Fibroblast of skin of scalp (primary cell): ENCODE data around the gene OSBP. TPM values are rescaled to one million over a fixed set of nuclear protein-coding genes. Genes with fewer than 3 reads are reported as not detected.

Source experiments
- DNase-seq: peaks from one replicate; pipeline ENCODE4 v3.0.0-alpha.2; 2013
- polyA plus RNA-seq, 2 experiments: library from polyadenylated mRNA; unstranded; fragments of 120-200 nt; gene quantifications; one replicate each; pipeline ENCODE4 v1.2.1, GENCODE V29; 2013; ENCODE audit not compliant: insufficient read length in 2 of 2

OSBP gene, protein sequence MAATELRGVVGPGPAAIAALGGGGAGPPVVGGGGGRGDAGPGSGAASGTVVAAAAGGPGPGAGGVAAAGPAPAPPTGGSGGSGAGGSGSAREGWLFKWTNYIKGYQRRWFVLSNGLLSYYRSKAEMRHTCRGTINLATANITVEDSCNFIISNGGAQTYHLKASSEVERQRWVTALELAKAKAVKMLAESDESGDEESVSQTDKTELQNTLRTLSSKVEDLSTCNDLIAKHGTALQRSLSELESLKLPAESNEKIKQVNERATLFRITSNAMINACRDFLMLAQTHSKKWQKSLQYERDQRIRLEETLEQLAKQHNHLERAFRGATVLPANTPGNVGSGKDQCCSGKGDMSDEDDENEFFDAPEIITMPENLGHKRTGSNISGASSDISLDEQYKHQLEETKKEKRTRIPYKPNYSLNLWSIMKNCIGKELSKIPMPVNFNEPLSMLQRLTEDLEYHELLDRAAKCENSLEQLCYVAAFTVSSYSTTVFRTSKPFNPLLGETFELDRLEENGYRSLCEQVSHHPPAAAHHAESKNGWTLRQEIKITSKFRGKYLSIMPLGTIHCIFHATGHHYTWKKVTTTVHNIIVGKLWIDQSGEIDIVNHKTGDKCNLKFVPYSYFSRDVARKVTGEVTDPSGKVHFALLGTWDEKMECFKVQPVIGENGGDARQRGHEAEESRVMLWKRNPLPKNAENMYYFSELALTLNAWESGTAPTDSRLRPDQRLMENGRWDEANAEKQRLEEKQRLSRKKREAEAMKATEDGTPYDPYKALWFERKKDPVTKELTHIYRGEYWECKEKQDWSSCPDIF
- polyA plus RNA-seq (2013, experiment 1 of 2; ENCODE audit: insufficient read length): 34.6 TPM
- polyA plus RNA-seq (2013, experiment 2 of 2; ENCODE audit: insufficient read length): 37.4 TPM

DNA sequence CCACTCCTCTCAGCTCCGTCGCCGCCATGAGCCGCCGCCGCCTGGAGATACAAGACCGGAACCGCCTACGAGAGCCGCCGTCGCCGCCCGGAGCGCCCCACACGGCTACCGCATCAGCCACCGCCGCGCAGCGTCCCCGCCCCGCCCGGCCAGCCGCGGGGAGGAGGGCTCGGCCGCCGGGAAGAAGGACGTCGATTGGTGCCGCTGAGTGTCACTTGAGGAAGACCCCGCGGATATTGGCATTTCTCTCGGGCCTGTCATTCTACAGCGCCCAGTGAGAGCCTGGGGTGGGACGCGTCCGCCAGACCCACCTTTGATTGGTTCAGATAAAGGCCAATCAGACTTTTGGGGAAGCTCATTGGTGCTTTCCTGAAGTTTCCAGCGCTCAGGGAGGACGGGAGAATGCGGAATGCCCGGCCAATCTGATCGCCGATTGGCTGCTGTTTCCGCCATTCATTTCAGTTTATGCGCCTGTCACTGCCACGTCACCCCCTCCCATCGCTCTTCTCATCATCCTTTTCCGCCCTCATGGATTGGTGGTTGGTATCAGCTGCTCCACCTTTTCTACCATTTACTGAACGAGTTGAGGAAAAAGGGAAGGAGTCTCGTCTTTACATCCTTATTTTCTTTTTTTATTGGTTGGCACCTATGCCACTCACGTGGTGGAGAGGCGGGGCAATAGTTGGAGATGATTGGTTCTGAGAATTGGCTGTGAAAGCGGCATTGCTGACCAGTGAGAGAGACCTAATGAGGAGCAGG is at the start of gene OSBP:
Gene OSBP (minus strand): TSS at position 138 of the 759 bp plus-strand sequence. CDS start 110 bp downstream, at position 28.
- DNase-seq: peak; percentile 100

DNA sequence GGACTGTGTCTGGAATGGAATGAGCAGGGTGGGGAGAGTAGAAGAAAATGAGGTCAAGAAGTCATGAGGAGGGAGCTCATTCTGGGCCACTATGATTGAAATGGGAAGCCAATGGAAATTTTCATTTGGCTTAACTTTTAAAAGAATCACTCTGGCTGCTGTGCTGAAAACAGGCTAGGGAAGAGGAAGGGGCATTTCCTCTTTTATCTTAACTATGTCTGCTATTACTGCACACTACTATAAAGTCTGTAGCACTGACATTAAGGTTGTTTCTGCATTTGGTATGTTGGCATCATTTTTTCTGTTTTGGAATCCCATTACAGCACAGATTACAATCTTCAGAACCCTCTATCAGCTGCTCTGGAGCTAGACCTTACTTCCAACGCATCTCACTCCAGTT is 45.0 kb upstream of the OSBP start:
- no peak for DNase-seq

DNA sequence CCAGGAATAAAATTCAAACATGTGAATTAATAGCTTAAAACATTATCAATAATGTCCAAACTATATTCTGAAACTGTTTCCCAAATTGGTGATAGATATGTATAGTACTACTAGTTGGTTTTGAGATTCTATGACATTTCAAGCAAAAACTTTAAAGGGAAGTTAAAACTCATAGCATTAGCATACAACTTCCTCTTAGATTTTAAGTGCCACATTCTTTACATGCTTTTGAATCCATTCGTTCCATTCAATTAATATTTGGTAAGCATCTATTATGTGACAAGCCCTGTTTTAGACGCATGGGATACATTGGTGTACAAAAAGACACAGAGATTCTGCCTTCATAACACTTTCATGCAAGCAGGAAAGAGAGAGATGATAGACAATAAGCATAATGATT is 44.4 kb upstream of the OSBP start:
- DNase-seq: no peak

DNA sequence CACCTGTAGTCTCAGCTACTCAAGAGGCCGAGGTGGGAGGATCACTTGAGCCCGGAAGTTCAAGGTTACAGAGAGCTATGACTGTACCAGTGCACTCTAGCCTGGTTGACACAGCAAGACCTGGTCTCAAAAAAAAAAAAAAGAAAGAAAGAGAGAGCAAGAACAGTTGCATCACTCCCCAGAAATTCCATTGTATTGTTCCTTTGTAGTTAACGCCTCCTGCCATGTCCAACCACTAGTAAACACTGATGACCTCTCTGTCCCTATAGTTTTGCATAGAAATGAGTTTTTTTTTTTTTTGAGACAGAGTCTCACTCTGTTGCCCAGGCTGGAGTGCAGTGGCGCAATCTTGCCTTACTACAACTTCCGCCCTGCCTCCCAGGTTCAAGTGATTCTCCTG is 42.5 kb upstream of the OSBP start:
- no peak for DNase-seq

DNA sequence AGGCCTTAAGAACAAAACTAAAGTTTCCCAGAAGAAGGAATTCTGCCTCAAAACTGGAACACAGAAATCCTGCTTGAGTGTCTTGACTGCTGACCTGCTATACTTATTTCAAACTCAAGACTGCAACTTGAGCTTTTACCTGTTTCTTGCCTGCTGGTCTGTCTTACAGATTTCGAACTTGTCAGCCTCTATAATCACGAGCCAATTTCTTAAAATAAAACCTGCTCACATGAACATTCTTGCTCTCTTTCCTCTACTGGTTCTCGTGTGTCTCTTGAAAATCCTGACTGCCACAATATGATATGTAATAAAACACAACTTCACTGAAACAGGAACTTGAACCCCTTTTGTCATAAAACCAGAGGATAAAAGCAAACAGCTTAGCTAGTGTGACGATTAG is 39.3 kb upstream of the OSBP start:
- DNase-seq: no peak

DNA sequence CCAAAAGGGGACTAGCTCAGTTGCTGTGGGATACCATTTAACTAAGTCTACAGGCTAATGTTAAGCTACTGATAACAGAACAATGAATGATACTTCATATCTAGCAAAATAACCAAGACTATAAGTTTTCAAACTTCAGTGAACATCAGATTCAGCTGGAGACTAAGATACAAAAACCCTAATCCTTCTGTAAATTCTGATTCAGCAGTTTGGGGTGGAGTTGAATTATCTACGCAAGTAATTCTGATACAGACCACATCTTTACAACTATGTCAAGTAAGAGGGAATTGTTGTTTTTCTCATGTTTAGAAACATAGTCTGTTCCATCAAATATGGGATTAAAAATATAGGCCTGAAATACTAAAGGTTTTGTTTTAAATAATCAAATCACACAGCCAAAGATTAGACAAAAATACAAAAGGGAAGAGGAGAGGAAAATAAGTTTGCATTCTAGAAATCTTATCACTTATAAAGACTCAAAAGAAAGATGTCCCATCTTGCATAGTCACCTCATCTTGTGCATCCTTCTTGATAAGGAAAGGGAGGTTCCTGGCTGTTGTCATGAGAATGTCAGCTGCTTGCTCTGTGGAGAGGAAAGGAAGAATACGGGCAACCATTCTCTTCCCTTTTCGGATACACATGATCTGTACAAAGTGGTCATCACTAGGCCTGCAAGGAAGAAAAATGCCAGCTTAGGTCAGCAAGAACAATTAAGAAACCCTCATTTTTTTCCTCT is 31.8 kb upstream of the OSBP start:
- no peak for DNase-seq

DNA sequence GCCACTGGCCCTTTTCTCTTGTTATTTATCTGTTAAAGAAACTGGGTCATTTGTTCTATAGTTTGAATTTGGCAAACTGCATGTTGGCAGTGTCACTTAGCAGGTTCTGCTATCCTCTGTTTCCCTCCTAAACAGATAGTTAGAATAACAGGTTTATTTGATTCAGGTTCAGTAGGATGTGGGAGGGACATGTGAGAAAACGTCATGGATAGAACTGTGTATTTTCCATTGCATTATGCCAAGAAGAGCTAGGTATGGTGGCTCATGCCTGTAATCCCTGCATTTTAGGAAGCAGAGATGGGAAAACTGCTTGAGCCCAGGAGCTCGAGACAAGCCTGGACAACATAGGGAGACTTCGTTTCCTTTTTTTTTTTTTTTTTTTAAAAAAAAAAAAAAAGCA is 29.0 kb upstream of the OSBP start:
- no peak for DNase-seq

DNA sequence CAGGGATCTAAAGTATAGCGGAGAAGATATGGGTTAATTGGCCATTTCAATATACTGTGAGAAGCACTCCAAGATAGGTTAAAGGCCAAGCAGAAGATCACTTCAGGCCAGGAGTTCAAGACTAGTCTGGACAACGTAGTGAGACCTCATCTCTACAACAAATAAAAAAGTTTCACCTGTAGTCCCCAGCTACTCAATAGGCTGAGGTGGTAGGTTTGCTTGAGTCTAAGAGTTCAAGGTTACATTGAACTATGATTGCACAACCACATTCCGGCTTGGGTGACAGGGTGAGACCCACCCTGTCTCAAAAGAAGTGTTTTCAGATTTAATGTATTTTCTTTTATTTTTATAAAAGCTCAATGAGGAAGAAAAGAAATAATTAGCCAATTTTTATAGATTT is 27.8 kb upstream of the OSBP start:
- DNase-seq: no peak

DNA sequence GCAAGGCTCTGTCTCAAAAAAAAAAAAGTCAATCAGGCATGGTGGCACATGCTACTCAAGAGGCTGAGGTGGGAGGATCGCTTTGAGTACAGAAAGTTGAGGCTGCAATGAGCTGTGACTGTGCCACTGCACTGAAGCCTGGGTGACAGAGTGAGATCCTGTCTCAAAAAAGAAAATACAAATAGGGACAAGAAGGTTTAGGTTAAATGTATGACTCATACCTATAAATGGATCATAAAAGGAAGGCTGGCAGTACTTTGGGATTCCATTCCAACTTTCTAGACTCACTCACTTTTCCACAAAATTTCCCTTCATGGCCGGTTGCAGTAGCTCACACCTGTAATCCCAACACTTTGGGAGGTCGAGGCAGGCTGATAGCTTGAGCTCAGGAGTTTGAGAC is 25.6 kb upstream of the OSBP start:
- DNase-seq: no peak

DNA sequence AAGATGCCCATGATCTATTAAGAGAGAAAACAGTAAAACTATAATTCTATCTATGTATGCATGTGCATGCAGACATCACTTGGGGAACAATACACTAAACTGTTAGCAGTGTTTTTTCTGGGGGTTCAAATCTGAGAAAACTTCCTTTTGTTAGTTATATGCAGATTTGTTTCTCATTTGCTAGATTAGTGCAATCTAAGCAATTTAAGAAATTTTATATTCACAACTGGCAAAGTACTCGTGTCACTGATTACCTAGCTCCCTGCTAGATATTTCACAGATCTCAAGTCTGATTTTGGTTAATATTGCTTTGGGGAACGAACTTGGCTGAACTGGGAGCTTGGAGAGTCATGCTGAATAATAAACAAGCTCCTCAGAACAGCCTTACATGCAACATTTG is 14.9 kb upstream of the OSBP start:
- DNase-seq: no peak

DNA sequence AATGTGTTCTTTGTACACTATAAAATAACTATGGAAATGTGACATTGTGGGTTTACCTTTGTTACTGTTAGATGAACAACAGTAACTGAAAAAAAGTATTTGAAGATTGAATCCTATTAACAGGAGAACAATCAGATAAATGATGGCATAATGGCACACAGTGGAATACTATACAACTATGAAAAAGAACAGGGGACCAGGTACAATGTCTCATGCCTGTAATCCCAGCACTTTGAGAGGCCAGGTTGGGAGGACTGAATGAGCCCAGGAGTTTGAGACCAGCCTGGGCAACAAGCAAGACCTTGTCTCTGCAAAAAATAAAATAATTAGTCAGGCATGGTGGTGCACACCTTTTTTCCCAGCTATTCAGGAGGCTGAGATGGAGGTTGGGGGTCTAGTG is 14.4 kb upstream of the OSBP start:
- DNase-seq: no peak

DNA sequence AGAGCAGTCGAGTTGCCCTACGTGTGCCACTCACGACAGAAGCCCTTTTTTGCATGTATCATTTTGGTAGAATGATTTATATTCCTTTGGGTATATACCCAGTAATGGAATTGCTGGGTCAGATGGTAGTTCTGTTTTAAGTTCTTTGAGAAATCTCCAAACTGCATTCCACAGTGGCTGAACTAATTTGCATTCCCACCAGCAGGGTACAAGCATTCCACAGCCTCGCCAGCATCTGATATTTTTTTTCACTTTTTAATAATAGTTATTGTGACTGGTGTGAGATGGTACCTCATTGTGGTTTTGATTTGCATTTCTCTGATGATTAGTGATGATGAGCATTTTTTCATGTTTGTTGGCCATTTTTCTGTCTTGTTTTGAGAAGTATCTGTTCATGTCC is 11.4 kb upstream of the OSBP start:
- DNase-seq: peak; percentile 42

DNA sequence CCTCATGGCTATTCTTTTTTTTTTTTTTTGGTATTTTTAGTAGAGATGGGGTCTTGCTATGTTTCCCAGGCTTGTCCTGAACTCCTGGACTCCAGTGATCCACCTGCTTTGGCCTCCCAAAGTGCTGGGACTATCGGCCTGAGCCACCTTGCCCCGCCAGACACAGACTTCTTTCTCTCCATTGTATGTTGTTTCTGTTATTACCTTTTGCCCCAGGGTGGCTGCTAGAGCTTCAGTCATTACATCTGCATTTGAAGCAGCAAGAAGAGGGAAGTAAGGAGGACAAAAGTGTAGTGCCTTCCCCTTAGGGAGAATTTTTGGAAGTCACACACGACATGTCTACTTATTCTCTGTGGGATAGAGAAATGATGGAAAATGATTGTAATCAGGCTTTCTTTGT is 10.1 kb upstream of the OSBP start:
- no peak for DNase-seq

DNA sequence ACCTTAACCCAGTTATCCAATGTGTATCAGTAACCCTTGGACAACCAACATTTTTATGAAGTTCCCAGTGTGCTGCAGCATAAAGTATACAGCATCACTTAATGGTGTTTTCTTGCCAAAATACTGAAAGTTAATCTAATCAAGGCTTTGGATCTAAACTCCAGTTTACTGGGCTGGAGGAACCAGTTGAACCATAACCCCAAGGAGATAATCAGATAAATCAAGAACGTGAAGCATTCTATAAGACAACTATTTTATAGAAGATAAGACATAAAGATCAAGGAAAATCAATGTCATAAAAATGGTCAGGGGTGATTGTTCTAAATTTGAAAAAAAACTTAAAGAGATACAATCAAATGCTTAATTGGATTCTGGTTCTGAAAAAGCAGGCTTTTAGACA is 2.3 kb upstream of the OSBP start:
- no peak for DNase-seq

DNA sequence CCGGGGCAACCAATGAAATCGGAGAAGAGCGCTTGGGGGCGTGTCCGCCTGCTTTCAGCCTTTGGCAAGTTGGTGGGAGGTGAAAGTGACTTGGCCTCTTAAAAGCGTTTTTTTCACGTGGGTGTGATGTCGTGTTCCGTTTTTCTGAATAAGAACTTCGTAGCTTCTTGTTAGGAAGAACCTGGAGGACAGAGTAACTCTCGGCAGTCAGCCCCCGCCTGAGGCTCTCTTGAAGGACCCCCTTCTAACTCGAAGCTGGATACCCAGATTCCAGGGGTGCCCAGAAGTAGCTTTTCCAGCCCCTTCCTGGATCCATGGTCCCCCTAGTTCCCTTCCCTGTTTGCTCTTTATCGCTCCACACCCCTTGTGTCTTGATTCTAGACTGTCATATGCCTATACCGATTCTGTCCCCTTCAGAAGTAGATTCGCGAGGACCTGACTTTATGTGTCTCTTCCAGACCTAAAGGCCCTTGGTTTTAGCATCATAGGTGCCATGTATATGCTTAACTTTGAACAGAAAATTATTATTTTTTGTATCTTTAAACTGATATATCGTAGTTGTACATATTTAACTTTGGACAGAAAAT is 915 bp upstream of the OSBP start:
- DNase-seq: no peak

DNA sequence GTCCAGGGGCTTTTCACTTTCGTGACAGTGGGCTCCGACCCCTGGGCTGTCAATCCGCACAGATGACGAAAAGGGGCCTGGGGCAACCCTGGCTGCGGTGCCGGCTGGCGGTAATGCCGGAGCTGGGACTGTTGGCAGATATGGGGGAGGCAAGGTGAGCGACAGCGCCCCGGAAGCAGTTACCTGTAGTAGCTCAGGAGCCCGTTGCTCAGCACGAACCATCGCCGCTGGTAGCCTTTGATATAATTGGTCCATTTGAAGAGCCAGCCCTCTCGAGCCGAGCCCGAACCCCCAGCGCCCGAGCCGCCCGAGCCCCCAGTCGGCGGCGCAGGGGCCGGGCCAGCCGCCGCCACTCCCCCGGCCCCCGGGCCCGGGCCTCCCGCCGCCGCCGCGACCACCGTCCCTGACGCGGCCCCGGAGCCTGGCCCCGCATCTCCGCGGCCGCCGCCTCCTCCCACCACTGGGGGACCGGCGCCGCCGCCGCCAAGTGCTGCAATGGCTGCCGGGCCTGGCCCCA is 396 bp downstream of the OSBP start:
- DNase-seq: peak; percentile 1

DNA sequence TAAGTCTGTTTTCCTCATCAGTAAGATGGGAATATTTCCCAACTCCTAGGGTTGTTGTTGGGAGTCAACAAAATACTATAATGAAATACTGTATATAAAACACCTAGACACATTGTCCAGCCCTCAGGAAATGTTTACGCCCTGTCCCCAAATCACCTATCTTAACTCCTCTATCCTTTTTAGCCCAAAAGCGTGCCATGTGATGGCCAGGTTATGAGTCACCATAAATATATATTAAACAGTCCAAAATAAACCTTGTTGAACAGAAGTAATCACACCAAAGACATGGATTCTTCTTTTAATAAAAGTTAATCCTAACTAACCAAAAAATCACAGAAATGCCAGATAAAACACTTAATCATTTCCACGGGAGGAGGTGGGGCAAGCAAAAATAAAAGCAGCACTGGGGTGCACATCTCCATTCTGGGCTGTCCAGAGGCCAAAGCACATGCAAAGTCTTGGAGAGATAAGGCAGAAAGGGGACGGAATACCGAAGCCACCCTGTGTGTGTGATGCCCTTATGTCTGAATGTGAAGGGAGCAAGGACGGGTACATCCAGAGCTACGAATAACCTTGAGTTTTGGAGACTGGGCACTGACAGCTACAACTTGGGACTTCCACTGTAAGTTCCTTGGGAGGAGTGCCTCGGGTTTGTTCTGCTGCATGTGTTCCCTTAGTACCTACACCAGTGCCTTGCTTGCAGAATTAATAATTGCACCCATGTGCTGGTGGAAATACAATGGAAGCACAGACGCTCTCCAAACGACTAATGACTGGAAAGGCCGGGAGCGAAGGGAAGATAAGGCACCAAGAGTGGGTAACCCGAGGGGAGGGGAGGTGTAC is 1.1 kb downstream of the OSBP start:
- no peak for DNase-seq

DNA sequence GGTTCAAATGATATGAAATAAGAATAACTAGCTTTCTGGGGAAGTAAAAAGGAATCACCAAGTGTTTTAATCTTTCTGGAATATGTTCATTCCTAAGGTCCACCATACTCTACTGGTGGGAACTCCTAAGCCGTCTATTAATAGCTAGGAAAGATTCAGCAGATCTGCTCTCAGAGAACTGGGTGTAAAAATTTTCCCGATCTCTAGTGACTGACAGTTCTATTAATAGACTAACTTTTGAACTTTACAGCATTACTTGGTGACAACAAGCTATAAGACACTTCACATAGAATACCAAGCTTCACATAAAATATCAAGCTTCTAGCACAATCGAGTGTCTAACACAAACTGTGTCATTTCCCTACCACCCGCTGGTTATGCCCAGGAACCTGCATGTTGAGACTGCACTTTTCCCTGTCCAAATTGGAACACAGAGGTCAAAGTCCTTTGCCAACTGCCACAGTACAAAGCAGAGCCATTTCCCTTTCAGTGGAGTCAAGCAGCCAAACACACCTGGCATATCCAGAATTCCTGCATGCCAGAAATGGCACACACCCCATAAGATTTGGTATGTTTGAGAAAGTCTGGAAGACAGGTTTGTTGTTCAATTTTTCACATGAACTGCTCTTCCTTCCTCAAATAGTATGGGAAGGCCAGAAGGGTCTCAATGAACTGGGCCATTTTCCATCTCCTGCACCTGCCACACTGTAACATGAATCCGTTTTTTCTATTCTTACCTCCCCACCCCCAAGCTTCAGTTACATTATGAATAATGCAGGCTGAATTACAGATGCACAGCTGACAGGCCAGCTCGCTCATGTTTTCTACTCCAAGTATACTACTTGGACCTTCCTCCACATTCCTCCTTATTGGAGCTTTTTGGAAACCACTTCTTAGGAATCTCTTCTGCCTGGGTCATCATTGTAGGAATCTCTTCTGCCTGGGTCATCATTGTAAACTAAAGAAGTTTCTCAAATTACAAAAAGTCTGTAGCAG is 3.7 kb downstream of the OSBP start:
- DNase-seq: peak; percentile 2

DNA sequence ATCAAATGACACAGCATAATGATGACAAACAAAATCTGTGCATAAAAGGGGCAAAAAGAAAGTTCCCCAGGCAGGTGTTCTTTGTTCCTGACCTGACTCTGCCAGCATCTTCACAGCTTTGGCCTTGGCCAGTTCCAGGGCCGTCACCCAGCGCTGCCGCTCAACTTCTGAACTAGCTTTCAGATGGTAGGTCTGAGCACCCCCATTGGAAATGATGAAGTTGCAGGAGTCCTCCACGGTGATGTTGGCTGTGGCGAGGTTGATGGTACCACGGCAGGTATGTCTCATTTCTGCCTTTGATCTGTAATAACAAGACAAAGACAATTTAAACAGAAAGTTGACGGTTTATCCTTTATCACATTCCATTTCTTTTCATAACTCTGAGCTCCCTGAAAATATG is 5.3 kb downstream of the OSBP start:
- DNase-seq: no peak
